SIG-M5 (cell line): ENCODE results near the gene MDFIC.
"Not testable (repeated sequence)": the region's sequence is repeated elsewhere in the genome, so short reads cannot be mapped to it uniquely, and the experiment has no call there.

Source experiments
- DNase-seq: peaks from one replicate; lab custom pipeline; 2025; lab: John Stamatoyannopoulos, UW

The MDFIC gene, protein sequence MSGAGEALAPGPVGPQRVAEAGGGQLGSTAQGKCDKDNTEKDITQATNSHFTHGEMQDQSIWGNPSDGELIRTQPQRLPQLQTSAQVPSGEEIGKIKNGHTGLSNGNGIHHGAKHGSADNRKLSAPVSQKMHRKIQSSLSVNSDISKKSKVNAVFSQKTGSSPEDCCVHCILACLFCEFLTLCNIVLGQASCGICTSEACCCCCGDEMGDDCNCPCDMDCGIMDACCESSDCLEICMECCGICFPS

DNA sequence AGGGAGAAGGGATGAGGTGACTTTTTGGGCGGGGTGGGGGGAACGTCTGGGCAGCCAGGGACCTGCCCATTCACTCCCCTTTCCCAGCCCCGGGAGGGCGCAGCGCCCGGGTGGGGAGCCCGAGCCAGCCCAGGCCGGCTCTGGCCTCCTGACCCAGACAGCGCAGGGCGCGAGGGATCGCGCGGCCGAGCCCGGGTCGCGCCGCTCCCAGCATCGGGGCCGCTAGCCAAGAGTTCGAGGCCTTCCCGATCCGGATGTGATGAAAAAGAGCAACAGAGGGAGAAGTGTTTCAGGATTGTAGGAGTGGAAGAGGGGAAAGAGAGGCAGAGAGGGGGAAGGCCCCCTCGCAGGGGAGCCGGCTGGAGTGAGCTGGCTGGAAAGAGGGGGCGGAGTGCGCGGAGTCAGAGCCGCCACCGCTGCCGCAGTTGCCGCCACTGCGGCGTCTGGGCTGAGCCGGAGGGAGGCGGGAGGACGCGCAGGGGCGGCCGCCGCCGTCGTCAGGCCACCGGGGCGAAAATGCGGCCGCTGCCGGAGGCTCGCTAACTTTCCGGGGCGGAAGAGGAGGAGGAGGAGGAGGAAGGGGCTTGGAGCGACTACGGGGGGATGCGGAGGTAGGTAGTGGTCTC is at the start of gene MDFIC:
Gene MDFIC, plus strand, starts transcription at position 69 of the 626 bp plus-strand sequence. CDS start 940 bp downstream, outside the sequence.
- DNase-seq = no peak

GRCh38 chr7:114874170-114874569 is 47.7 kb upstream of the MDFIC start:
- DNase-seq = no peak

- DNase-seq = no peak
Observed at GRCh38 chr7:114875186-114875585, 46.7 kb upstream of the MDFIC start.

DNA sequence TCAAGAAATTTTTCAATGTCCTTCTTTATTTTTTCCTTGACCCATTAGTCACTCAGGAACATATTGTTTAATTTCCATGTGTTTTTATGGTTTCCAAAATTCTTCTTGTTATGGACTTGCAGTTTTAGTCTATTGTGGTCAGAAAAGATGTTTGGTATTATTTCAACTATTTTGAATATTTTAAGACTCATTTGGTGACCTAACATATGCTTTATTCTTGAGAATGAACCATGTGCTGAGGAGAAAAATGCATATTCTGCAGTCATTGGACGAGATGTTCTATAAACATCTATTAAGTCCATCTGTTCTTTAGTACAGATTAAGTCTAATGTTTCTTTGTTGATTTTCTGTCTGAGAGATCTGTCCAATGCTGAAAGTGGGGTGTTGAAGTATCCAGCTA is 42.3 kb upstream of the MDFIC start:
- no peak for DNase-seq

GRCh38 chr7:114885836-114886235 is 36.1 kb upstream of the MDFIC start:
- DNase-seq = no peak

- DNase-seq = no peak
Observed at GRCh38 chr7:114886241-114886640, 35.7 kb upstream of the MDFIC start.

GRCh38 chr7:114889116-114889515 is 32.8 kb upstream of the MDFIC start:
- DNase-seq = not testable (repeated sequence)

GRCh38 chr7:114889646-114890285 is 32.1 kb upstream of the MDFIC start:
- DNase-seq = peak; percentile 24

DNA sequence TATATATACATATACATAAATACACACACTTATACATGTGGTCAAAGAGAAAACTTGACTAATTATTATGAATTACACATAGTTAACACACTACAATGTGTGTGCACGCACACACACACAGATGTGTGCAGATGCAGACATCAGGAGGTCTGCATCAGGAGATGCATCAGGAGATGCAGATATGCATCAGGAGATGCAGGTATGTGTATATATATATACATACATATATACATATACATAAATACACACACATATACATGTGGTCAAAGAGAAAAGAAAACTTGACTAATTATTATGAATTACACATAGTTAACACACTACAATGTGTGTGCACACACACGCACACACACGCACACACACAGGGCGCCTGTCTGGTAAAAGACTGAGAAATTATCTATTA is 31.3 kb upstream of the MDFIC start:
- DNase-seq = no peak

GRCh38 chr7:114900127-114900526 is 21.8 kb upstream of the MDFIC start:
- no peak for DNase-seq

DNA sequence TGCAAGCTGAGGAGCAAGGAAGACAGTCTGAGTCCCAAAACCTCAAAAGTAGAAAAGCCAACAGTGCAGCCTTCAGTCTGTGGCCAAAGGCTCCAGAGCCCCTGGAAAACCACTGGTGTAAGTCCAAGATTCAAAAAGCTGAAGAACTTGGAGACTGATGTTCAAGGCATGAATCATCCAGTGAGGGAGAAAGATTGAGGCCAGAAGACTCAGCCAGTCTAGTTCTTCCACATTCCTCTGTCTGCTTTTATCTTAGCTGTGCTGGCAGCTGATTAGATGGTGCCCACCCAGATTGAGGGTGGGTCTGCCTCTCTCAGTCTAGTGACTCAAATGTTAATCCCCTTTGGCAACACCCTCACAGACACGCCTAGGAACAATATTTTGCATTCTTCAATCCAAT is 20.1 kb upstream of the MDFIC start:
- DNase-seq = no peak

- no peak for DNase-seq
Observed at GRCh38 chr7:114903131-114903530, 18.8 kb upstream of the MDFIC start.

- no peak for DNase-seq
Observed at GRCh38 chr7:114910787-114911186, 11.1 kb upstream of the MDFIC start.

DNA sequence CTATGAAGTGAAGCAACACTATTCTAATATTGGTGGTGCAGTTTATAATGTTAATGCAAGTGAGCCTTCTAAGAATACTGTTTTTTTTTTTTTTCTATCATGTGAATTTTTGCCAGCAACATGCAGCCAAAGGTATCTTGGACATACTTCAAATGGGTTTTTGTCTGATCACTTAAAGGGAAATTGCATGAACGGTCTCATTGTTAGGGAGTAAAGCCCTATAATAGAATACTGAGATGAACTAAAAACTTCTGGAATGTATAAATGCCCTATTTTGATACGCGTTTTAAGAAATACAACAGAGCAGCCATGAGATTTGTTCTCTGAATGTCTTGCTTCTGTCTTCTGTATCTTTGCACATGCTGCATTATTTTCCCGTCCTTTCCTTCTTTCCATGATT is 10.5 kb upstream of the MDFIC start:
- no peak for DNase-seq

GRCh38 chr7:114916261-114916892 is 5.5 kb upstream of the MDFIC start:
- DNase-seq = no peak

DNA sequence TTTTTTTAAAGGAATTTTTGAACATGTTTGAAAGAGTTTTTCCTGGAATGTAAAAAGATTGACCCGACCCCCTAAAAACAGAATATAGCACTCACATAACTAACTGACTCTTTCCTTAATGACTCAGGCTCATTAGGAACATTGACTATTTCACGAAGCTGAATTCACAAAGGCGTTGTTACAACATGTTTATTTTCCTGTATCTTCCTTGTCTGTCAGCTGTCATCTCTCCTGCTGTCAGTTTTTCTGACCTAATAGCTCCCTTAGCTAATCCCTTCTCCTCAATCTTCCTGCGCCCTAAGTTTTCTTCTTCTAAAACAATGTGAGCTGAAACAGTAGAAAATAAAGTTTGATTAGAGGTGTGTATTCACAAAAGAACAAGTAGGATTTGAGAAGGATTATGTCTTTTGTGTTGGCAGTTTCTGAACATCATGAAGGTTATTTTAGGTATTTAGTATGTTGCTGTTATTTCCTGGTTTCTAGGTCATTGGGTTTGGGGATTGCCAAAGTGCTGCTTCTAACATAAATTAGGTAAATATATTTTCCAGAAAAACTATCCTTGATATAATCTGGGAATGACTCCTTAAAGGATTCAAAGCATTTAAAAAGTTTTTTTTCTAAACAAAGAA is 4.6 kb upstream of the MDFIC start:
- no peak for DNase-seq

DNA sequence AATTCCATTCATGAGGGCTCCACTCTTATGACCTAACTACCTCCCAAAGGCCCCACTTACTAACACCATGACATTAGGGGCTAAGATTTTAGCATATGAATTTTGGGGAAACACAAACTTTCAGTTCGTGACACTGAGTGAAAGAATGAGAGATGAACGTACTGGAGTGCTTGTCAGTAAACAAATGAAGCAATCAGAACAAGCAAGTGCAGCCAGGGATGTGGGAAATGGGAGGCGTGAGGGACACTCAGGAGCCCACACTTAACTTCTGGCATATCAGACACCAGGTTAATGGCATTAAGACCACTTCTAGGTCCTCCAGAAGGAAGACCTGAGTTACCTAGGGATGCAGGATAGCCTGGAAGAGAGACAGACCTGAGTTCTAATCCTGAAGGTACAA is 2.3 kb upstream of the MDFIC start:
- DNase-seq = no peak

GRCh38 chr7:114921631-114922025 is 266 bp upstream of the MDFIC start:
- no peak for DNase-seq

- DNase-seq = peak; percentile 21
Observed at GRCh38 chr7:114922652-114923402, 933 bp downstream of the MDFIC start.

DNA sequence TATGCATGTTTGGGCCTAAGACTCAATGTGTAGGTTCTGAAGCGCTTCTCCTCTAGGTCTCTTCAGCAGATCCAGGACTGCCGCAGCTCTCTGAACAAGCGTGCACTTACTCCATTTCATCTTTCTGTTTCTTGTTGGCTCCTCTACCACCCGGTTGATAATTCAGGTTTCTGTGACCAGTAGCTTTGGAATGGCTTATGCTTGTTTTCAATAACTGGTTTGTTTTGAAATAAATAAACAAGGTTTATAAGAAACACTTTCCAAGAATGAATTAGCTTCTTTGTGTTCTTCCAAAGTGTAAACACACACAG is 1.5 kb downstream of the MDFIC start:
- no peak for DNase-seq

GRCh38 chr7:114924038-114924712 is 2.3 kb downstream of the MDFIC start:
- no peak for DNase-seq
